Fibroblast of villous mesenchyme (primary cell): ENCODE results near the gene CNTD1. TPM values are rescaled to one million over a fixed set of nuclear protein-coding genes. Genes with fewer than 3 reads are reported as not detected.

Experiments
- DNase-seq: peaks from one replicate; pipeline ENCODE4 v3.0.0-alpha.2; 2010; ENCODE audit warnings: low read depth
- H3K4me3 ChIP-seq: 2 replicates; pipeline ENCODE4 v1.5.1; 2011; ENCODE audit warnings: low read depth, mild to moderate bottlenecking, low read length
- total RNA-seq: library from RNA; depleted of rRNA; stranded (reverse); fragments of >200 nt; gene quantifications from 2 replicates; pipeline ENCODE4 v1.2.3, GENCODE V29; 2012
- TF ChIP-seq, protein P1 (sequence below): IDR thresholded peaks from 2 replicates; pipeline ENCODE4 v1.5.1; 2012; ENCODE audit warnings: low read depth, mild to moderate bottlenecking, low read length; ENCODE audit not compliant: insufficient read depth

The CNTD1 gene
- total RNA-seq, 1 donor, result not detected

DNA sequence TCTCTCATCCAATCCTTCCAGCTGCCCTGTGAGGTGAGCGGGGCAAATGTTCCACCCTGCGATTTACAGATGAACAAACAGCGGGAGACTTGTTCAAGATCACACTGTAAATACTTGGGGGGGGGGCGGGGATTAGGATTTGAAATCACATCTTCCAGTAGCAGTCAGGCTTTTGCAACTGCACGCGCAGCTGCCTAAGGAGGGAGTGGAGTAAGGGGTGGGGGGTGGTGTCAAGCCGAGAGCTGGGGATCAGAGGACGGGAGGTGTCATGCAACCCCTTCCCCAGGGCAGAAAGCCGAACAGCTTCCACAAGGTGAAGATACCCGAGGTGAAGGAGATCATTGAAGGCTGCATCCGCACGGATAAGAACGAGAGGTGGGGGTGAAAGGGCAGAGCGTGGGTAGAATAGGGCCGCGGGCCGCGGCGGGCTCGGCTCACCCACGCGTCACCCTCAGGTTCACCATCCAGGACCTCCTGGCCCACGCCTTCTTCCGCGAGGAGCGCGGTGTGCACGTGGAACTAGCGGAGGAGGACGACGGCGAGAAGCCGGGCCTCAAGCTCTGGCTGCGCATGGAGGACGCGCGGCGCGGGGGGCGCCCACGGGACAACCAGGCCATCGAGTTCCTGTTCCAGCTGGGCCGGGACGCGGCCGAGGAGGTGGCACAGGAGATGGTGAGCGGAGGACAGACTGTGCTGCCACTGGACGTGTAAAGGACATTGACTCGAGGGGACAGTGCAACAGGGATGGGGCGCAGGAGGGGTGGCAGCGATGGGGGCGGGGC is 13.7 kb upstream of the CNTD1 start:
- no peak for DNase-seq
- TF ChIP-seq, protein P1, sequence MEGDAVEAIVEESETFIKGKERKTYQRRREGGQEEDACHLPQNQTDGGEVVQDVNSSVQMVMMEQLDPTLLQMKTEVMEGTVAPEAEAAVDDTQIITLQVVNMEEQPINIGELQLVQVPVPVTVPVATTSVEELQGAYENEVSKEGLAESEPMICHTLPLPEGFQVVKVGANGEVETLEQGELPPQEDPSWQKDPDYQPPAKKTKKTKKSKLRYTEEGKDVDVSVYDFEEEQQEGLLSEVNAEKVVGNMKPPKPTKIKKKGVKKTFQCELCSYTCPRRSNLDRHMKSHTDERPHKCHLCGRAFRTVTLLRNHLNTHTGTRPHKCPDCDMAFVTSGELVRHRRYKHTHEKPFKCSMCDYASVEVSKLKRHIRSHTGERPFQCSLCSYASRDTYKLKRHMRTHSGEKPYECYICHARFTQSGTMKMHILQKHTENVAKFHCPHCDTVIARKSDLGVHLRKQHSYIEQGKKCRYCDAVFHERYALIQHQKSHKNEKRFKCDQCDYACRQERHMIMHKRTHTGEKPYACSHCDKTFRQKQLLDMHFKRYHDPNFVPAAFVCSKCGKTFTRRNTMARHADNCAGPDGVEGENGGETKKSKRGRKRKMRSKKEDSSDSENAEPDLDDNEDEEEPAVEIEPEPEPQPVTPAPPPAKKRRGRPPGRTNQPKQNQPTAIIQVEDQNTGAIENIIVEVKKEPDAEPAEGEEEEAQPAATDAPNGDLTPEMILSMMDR, result no peak
- no peak overlapping the region for H3K4me3 ChIP-seq

DNA sequence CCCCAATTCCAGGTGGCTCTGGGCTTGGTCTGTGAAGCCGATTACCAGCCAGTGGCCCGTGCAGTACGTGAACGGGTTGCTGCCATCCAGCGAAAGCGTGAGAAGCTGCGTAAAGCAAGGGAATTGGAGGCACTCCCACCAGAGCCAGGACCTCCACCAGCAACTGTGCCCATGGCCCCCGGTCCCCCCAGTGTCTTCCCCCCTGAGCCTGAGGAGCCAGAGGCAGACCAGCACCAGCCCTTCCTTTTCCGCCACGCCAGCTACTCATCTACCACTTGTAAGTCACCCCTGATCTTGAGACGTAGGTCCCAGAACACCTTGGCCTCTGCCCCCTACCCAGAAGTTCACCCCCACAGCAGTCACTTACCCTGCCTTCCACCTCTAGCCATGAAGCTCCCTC is 11.4 kb upstream of the CNTD1 start:
- DNase-seq, result no peak
- no peak overlapping the region for H3K4me3 ChIP-seq
- TF ChIP-seq, protein P1, result no peak

DNA sequence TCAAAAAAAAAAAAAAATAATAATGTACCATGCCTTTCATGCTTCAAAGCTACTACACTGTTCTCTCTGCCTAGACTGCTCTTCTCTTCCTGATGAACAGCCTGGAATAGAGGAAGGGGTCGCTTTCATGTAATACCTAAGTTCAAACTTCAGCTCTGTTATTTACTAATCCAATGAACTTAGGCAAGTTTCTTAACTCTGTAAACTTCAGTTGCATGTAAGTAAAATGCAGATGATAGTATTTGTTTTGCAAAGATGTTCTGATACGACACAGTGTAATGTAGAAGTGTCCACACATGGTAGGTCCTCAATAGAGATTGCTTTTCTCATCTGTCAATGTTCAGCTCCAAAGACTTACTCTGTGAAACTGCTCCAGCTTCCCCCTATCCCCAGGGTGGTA is 6.7 kb upstream of the CNTD1 start:
- DNase-seq, result no peak
- no peak overlapping the region for H3K4me3 ChIP-seq
- TF ChIP-seq, protein P1, result no peak

DNA sequence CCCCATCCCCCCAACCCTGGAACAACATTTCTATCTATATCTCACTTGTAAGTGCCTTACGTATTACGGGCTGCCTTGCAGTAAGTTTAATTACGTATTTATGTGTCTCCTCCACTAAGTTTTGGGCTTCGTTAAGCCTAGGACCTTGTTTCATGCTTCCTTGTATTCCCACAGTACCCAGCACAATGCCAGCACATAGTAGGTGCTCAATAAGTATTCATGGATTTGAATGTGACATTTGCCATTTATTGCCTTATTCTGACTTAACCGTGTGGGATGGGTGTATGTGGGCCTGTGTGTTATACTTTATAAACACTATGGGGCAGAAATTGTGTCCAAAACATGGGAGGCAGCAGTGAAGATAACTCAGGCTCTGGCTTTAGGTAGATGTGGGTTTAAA is 6.1 kb upstream of the CNTD1 start:
- TF ChIP-seq, protein P1, result no peak
- DNase-seq, result no peak
- no peak overlapping the region for H3K4me3 ChIP-seq

DNA sequence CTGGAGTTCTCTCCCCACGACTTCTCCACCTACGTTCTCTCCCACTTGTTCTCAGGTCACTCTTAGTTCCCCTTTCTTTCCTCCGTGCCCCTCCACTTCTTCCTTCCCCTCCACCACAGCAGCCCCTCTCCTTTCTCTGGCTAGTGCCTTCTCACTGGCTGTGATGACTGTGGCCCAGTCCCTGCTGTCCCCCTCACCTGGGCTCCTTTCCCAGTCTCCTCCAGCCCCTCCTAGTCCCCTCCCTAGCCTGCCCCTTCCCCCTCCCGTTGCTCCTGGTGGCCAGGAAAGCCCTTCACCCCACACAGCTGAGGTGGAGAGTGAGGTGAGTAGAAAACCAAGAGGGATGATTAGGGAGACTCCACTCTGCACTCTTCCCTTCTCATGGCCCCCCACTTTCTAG is 3.6 kb upstream of the CNTD1 start:
- DNase-seq, result no peak
- TF ChIP-seq, protein P1, result no peak
- no peak overlapping the region for H3K4me3 ChIP-seq

DNA sequence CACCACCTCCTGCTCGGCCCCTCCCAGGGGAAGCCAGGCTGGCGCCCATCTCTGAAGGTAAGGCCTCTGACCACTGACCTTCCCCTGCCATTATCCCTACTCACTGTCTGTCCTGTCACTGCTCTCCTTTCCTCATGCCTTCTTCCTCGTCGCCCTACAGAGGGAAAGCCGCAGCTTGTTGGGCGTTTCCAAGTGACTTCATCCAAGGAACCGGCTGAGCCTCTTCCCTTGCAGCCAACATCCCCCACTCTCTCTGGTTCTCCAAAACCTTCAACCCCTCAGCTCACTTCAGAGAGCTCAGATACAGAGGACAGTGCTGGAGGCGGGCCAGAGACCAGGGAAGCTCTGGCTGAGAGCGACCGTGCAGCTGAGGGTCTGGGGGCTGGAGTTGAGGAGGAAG is 3.2 kb upstream of the CNTD1 start:
- no peak overlapping the region for H3K4me3 ChIP-seq
- TF ChIP-seq, protein P1, result no peak
- no peak for DNase-seq
